Transverse colon (tissue), 4 donors: ENCODE data around the gene ABCE1. TPM values are rescaled to one million over a fixed set of nuclear protein-coding genes. Genes with fewer than 3 reads are reported as not detected.

Experiments
- DNase-seq: peaks from one replicate; pipeline ENCODE4 v3.0.0-alpha.2; 2019
- H3K27ac ChIP-seq, 4 donors: fragments of 200-600 bp; sonication (generic); 2 replicates each; pipeline ENCODE4 v1.5.1; 2016 to 2018; ENCODE audit warnings: inconsistent platforms in 4 of 4
- H3K27me3 ChIP-seq: fragments of 200-600 bp; sonication (generic); 2 replicates; pipeline ENCODE4 v1.5.1; 2017; ENCODE audit warnings: inconsistent platforms
- H3K36me3 ChIP-seq, 4 donors: fragments of 200-600 bp; sonication (generic); 2 replicates each; pipeline ENCODE4 v1.5.1; 2017 to 2019; ENCODE audit warnings: inconsistent platforms in 4 of 4
- H3K4me1 ChIP-seq, 4 donors: fragments of 200-600 bp; sonication (generic); 2 replicates each; pipeline ENCODE4 v1.5.1; 2017 to 2020; ENCODE audit warnings: inconsistent platforms in 4 of 4
- H3K4me3 ChIP-seq, 4 donors: fragments of 200-600 bp; sonication (generic); 1 replicate in 1 of 4; 2 replicates in 3 of 4; pipeline versions ENCODE4 v1.5.1 to v1.6.1; 2017 to 2019; ENCODE audit warnings: inconsistent platforms in 4 of 4
- H3K9me3 ChIP-seq, 2 donors: fragments of 200-600 bp; sonication (generic); 2 replicates each; pipeline ENCODE4 v1.5.1; 2017 to 2019; ENCODE audit warnings: inconsistent platforms in 2 of 2
- EP300 ChIP-seq: sonication (generic); formaldehyde crosslinking; IDR thresholded peaks from one replicate; pipeline ENCODE4 v1.6.1; 2017; ENCODE audit warnings: antibody characterized with exemption, low read depth
- POLR2A ChIP-seq: fragments of 450-650 bp; IDR thresholded peaks from one replicate; pipeline ENCODE4 v1.6.1; 2016; ENCODE audit warnings: antibody characterized with exemption, mild to moderate bottlenecking, moderate library complexity
- POLR2AphosphoS5 ChIP-seq, 3 donors: sonication (generic); formaldehyde crosslinking; IDR thresholded peaks; one replicate each; pipeline ENCODE4 v1.6.1; 2016; ENCODE audit warnings: antibody characterized with exemption in 3 of 3
- WGBS, 2 donors: methylation state at CpG; one replicate each; pipeline ENCODE4 v1.1.5; 2018; ENCODE audit warnings: low coverage in 1 of 2; 5-methylcytosine and 5-hydroxymethylcytosine counted together
- in situ Hi-C, 4 donors: fragments of 200-750 bp; cut with MboI; loops; one replicate each; pipeline versions ENCODE4 v1.15.0 to v1.15.1; 2017; ENCODE audit warnings: low sequenced_read_pairs in 3 of 4, low pct_ligation_motif_present in 1 of 4, low pct_unique_long_range_greater_than_20kb in 1 of 4
- intact Hi-C: fragments of 100-400 bp; cut with DNase I; formaldehyde crosslinking; loops from one replicate; pipeline ENCODE4 v1.15.1; 2023; ENCODE audit warnings: low total_unique reads
- total RNA-seq, 4 donors: library from RNA; depleted of rRNA; stranded (reverse); fragments of >200 nt; gene quantifications; one replicate each; pipeline ENCODE4 v1.1.0, GENCODE V29; 2016
- TF ChIP-seq, protein P1 (sequence below), 5 experiments: fragments of 200-600 bp in 3 of 5; fragments of 450-650 bp in 2 of 5; sonication (generic) in 3 of 5; IDR thresholded peaks; 1 replicate in 2 of 5; 2 replicates in 3 of 5; pipeline ENCODE4 v1.5.1; 2016 to 2017; ENCODE audit warnings: antibody characterized with exemption in 5 of 5, inconsistent platforms in 3 of 5, mild to moderate bottlenecking in 2 of 5, moderate library complexity in 1 of 5

The ABCE1 gene
- total RNA-seq, 4 donors from 2014 or later = 23.8 to 48.8 (median 35.7) TPM

DNA sequence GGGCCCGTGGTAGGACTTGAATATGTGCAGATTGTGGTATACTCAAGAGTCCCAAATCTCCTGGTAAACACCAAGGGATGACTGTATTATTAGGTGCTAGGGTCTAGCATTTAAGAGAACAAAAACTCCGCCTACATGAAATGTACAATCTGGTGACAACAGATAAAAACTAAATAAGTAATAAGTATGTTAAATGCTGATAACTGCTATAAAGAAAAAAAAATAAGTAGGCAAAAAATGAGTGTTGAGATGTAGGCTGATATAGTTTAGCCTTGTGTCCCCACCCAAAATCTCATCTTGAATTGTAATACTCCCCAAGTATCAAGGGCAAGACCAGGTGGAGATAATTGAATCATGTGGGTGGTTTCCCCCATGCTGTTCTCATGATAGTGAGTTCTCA, 58.9 kb downstream of the ABCE1 start:
- 89 to 90% methylated on average over 2 of the region's 2 CpGs for WGBS, 2 donors
- in situ Hi-C loops (no loop called here), intact Hi-C loops (no loop called here)
- Histone ChIP-seq H3K27me3 (no peaks in the 10 kb centered on the region), H3K36me3 (peaks cover 0 to 30% (median 11%) of the 10 kb centered on the region in 4 donors), H3K27ac (no peak overlapping the region), H3K4me3 (no peak overlapping the region), H3K4me1 (peaks cover 0 to 5% (median 2%) of the 10 kb centered on the region in 4 donors), H3K9me3 (no peaks in the 10 kb centered on the region)
- DNase-seq = no peak
- TF ChIP-seq, protein P1, sequence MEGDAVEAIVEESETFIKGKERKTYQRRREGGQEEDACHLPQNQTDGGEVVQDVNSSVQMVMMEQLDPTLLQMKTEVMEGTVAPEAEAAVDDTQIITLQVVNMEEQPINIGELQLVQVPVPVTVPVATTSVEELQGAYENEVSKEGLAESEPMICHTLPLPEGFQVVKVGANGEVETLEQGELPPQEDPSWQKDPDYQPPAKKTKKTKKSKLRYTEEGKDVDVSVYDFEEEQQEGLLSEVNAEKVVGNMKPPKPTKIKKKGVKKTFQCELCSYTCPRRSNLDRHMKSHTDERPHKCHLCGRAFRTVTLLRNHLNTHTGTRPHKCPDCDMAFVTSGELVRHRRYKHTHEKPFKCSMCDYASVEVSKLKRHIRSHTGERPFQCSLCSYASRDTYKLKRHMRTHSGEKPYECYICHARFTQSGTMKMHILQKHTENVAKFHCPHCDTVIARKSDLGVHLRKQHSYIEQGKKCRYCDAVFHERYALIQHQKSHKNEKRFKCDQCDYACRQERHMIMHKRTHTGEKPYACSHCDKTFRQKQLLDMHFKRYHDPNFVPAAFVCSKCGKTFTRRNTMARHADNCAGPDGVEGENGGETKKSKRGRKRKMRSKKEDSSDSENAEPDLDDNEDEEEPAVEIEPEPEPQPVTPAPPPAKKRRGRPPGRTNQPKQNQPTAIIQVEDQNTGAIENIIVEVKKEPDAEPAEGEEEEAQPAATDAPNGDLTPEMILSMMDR (IDR thresholded peaks at IDR 0.05) = no peak
- TF ChIP-seq POLR2AphosphoS5 (IDR thresholded peaks at IDR 0.05) (no peak), POLR2A (no peak), EP300 (no peak)

- no peak for TF ChIP-seq EP300
- no peak for TF ChIP-seq POLR2AphosphoS5 (IDR thresholded peaks at IDR 0.05)
- TF ChIP-seq POLR2A = no peak
- TF ChIP-seq, protein P1 (IDR thresholded peaks at IDR 0.05) = no peak
- intact Hi-C loops (no loop called here), in situ Hi-C loops (no loop called here)
- peaks cover 0 to 41% (median 15%) of the 10 kb centered on the region in 4 donors for H3K36me3 ChIP-seq
- H3K4me3 ChIP-seq = no peak overlapping the region
- no peaks in the 10 kb centered on the region for H3K4me1 ChIP-seq
- no peaks in the 10 kb centered on the region for H3K27me3 ChIP-seq
- WGBS, 2 donors = 34 to 40% methylated on average over 2 of the region's 2 CpGs
- no peaks in the 10 kb centered on the region for H3K9me3 ChIP-seq
- no peak overlapping the region for H3K27ac ChIP-seq
- DNase-seq = no peak
Observed at GRCh38 chr4:145161549-145161948, 63.4 kb downstream of the ABCE1 start.

DNA sequence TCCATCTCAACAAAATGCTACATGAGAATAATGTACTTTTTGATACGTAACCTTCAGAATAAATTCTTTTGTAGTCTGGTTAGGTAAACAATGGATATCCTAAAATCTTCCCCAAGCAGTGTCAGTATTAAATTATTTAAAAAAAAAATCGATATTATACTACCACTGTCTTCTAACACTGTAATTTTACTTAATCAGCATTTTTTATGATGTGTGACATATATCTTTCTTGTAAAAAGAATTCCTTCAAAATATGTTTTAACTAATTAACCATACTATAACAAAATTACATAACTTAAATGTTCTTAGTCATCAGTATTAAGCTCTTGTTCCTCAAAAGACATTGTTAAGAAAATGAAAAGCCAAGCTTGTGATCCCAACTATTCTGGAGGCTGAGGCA, 69.8 kb downstream of the ABCE1 start:
- TF ChIP-seq, protein P1 (IDR thresholded peaks at IDR 0.05) = no peak
- no peak for TF ChIP-seq POLR2A
- no peak for DNase-seq
- H3K27me3 ChIP-seq = no peaks in the 10 kb centered on the region
- H3K4me1 ChIP-seq = peaks cover 0 to 17% (median 5%) of the 10 kb centered on the region in 4 donors
- no peak overlapping the region for H3K27ac ChIP-seq
- H3K9me3 ChIP-seq = no peaks in the 10 kb centered on the region
- intact Hi-C loops = no loop called here
- H3K36me3 ChIP-seq = peaks cover 0 to 49% (median 12%) of the 10 kb centered on the region in 4 donors
- in situ Hi-C loops = no loop called here
- 94 to 97% methylated on average over 2 of the region's 2 CpGs for WGBS, 2 donors
- H3K4me3 ChIP-seq = no peak overlapping the region

DNA sequence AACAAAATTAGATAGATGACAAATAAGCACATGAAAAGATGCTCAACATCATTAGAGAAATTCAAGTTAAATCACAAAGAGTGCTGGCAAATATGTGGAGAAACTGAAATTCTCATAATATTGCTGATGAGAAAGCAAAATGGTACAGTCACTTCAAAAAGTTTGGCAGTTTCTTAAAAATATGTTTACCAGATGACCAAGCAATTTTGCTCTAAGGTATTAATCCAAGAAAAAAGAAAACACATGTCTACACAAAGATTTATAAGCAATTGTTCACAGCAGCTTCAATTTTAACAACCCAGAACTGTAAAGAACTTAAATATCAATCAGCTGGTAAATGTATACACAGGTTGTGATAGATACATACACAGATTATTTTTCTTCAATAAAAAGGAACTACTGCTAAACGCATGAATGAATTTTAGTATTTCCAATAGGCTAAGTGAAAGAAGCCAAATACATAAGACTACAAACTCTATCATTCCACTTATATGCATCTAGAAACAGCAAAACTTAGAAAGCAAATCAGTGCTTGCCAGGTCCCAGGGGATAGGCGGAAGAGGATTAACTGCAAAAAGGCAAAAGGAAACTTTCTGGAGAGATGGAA, 70.6 kb downstream of the ABCE1 start:
- in situ Hi-C loops (no loop called here), intact Hi-C loops (no loop called here)
- H3K36me3 ChIP-seq = peaks cover 0 to 46% (median 12%) of the 10 kb centered on the region in 4 donors
- H3K27ac ChIP-seq = no peak overlapping the region
- peaks cover 0 to 21% (median 8%) of the 10 kb centered on the region in 4 donors for H3K4me1 ChIP-seq
- no peaks in the 10 kb centered on the region for H3K9me3 ChIP-seq
- WGBS, 2 donors = 88% methylated on average over 2 of the region's 2 CpGs
- no peak overlapping the region for H3K4me3 ChIP-seq
- no peak for DNase-seq
- no peak for TF ChIP-seq EP300
- no peak for TF ChIP-seq POLR2A
- no peaks in the 10 kb centered on the region for H3K27me3 ChIP-seq

GRCh38 chr4:145170223-145170622, 72.1 kb downstream of the ABCE1 start:
- TF ChIP-seq POLR2AphosphoS5 (IDR thresholded peaks at IDR 0.05) = no peak
- TF ChIP-seq, protein P1 (IDR thresholded peaks at IDR 0.05) = no peak
- TF ChIP-seq EP300 = no peak
- TF ChIP-seq POLR2A = no peak
- Histone ChIP-seq H3K4me1 (peaks cover 0 to 22% (median 8%) of the 10 kb centered on the region in 4 donors), H3K4me3 (no peak overlapping the region), H3K27ac (no peak overlapping the region), H3K27me3 (no peaks in the 10 kb centered on the region), H3K9me3 (no peaks in the 10 kb centered on the region), H3K36me3 (peaks cover 0 to 39% (median 12%) of the 10 kb centered on the region in 4 donors)
- no peak for DNase-seq
- WGBS, 2 donors = 89% methylated on average over 1 of the region's 1 CpG; no CpG with 5 or more reads in 1 of the 2 donors
- in situ Hi-C loops (no loop called here), intact Hi-C loops (no loop called here)
